Panc1 (cell line): Measurements from ENCODE around the gene SMPX.

Source experiments
- SIN3A ChIP-seq: IDR thresholded peaks from 2 replicates; pipeline ENCODE4 v1.6.1; 2012; ENCODE audit warnings: low read depth, mild to moderate bottlenecking, low read length, moderate library complexity, borderline replicate concordance; ENCODE audit not compliant: insufficient read depth
- TF ChIP-seq, protein P1 (sequence below): fragments of 450-650 bp; IDR thresholded peaks from 2 replicates; pipeline ENCODE4 v1.5.1; 2017; ENCODE audit warnings: mild to moderate bottlenecking
- TF ChIP-seq, protein P2 (sequence below), 2 experiments: IDR thresholded peaks; 2 replicates each; pipeline ENCODE4 v1.6.1; 2011 to 2012; ENCODE audit warnings: low read depth in 2 of 2, control low read depth in 1 of 2, low read length in 1 of 2, mild to moderate bottlenecking in 1 of 2, moderate library complexity in 1 of 2; ENCODE audit not compliant: insufficient read depth in 1 of 2

DNA sequence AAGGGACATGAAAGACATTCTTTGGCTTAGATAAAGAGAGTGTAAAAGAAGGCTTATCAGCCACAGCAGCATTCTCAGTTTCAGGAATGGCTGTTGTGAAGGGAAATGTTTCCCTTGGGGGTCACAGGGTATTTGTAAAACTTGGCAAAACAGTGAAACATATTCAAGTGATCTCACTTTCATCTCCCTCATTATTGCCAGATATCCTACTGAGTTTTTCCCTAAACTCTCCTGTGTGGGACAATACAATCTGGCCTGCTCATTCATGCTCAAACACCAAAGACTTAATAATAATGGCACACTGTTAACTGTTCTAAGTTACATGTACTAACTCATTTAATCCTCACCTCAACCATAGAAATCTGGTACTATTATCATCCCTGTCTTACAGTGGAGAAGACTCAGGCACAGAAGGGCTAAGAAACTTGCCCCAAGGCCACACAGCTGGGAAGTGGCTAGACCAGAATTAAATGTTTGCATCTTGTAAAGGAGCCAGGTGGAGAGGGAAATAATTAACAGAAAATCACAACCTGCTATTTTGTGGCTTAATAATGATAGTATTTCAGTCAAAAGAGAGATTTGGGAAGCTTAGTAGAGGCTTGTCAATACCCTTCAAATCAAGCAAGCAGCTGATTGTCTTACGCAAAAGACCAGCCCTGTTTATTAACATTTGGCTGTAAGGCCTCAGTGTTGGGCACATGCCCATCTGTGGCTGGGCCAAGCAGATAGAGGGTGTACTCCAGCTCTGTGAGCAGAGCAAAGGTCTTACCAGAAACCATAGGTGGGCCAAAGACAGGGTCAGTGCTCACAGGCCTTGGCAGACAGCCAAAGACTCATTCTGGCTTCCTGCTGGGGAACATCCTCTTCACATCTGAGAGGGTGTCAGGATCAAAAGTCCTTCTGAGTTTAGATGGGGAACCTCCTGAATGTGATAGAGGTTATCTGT is 17.3 kb downstream of the SMPX start:
- no peak for TF ChIP-seq SIN3A
- TF ChIP-seq, protein P1, sequence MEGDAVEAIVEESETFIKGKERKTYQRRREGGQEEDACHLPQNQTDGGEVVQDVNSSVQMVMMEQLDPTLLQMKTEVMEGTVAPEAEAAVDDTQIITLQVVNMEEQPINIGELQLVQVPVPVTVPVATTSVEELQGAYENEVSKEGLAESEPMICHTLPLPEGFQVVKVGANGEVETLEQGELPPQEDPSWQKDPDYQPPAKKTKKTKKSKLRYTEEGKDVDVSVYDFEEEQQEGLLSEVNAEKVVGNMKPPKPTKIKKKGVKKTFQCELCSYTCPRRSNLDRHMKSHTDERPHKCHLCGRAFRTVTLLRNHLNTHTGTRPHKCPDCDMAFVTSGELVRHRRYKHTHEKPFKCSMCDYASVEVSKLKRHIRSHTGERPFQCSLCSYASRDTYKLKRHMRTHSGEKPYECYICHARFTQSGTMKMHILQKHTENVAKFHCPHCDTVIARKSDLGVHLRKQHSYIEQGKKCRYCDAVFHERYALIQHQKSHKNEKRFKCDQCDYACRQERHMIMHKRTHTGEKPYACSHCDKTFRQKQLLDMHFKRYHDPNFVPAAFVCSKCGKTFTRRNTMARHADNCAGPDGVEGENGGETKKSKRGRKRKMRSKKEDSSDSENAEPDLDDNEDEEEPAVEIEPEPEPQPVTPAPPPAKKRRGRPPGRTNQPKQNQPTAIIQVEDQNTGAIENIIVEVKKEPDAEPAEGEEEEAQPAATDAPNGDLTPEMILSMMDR: no peak
- TF ChIP-seq, protein P2, sequence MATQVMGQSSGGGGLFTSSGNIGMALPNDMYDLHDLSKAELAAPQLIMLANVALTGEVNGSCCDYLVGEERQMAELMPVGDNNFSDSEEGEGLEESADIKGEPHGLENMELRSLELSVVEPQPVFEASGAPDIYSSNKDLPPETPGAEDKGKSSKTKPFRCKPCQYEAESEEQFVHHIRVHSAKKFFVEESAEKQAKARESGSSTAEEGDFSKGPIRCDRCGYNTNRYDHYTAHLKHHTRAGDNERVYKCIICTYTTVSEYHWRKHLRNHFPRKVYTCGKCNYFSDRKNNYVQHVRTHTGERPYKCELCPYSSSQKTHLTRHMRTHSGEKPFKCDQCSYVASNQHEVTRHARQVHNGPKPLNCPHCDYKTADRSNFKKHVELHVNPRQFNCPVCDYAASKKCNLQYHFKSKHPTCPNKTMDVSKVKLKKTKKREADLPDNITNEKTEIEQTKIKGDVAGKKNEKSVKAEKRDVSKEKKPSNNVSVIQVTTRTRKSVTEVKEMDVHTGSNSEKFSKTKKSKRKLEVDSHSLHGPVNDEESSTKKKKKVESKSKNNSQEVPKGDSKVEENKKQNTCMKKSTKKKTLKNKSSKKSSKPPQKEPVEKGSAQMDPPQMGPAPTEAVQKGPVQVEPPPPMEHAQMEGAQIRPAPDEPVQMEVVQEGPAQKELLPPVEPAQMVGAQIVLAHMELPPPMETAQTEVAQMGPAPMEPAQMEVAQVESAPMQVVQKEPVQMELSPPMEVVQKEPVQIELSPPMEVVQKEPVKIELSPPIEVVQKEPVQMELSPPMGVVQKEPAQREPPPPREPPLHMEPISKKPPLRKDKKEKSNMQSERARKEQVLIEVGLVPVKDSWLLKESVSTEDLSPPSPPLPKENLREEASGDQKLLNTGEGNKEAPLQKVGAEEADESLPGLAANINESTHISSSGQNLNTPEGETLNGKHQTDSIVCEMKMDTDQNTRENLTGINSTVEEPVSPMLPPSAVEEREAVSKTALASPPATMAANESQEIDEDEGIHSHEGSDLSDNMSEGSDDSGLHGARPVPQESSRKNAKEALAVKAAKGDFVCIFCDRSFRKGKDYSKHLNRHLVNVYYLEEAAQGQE (IDR thresholded peaks at IDR 0.05; ENCODE audit: insufficient read depth in 1 of 2, low read depth in 2 of 2, low read length in 1 of 2): no peak
